ENCODE measurements around the gene CLINT1.

DNA sequence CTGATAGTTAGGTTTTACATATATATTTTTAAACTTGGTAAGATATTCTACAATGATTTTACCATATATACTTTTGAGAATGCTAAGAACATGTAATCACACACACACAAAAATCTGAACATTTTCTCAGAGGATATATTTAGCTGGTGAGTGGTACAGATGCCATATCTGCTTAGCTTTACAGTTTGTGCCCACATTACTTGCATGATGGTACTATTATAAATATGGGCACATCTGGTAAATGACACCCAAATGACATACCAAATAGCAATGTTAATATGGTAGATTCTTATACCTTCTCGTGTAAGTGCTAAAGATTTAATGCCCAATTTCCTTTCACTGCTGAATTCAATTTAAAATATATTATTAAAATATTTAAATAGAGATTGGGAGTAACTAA lies 58.8 kb downstream of the CLINT1 start:
- no peak for TF ChIP-seq POLR2A (IDR thresholded peaks at IDR 0.05; ENCODE audit: borderline replicate concordance, extremely low read depth, insufficient read depth, insufficient read length)
- TF ChIP-seq, protein P1, sequence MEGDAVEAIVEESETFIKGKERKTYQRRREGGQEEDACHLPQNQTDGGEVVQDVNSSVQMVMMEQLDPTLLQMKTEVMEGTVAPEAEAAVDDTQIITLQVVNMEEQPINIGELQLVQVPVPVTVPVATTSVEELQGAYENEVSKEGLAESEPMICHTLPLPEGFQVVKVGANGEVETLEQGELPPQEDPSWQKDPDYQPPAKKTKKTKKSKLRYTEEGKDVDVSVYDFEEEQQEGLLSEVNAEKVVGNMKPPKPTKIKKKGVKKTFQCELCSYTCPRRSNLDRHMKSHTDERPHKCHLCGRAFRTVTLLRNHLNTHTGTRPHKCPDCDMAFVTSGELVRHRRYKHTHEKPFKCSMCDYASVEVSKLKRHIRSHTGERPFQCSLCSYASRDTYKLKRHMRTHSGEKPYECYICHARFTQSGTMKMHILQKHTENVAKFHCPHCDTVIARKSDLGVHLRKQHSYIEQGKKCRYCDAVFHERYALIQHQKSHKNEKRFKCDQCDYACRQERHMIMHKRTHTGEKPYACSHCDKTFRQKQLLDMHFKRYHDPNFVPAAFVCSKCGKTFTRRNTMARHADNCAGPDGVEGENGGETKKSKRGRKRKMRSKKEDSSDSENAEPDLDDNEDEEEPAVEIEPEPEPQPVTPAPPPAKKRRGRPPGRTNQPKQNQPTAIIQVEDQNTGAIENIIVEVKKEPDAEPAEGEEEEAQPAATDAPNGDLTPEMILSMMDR (IDR thresholded peaks at IDR 0.05 in 2 of 3, conservative IDR thresholded peaks at IDR 0.05 in 1 of 3; ENCODE audit: borderline replicate concordance in 1 of 3, insufficient read depth in 1 of 3, low read depth in 2 of 3, low read length in 2 of 3), result no peak
- no peak for TF ChIP-seq EZH2 (IDR thresholded peaks at IDR 0.05)
- TF ChIP-seq SIN3A (IDR thresholded peaks at IDR 0.05; ENCODE audit: low read depth), result no peak
- TF ChIP-seq, protein P2, sequence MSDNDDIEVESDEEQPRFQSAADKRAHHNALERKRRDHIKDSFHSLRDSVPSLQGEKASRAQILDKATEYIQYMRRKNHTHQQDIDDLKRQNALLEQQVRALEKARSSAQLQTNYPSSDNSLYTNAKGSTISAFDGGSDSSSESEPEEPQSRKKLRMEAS (IDR thresholded peaks at IDR 0.05), result no peak
- TF ChIP-seq CBX3 (IDR thresholded peaks at IDR 0.05; ENCODE audit: low read depth), result no peak
- TF ChIP-seq ZNF274 (IDR thresholded peaks at IDR 0.05; ENCODE audit: low read depth, low read length), result no peak
- no peak for TF ChIP-seq POLR2AphosphoS5 (IDR thresholded peaks at IDR 0.05; ENCODE audit: low read depth, low read length)
- TF ChIP-seq RAD21 (IDR thresholded peaks at IDR 0.05; ENCODE audit: low read depth), result no peak

Data from HCT116 (cell line).